H1 (cell line): Measurements from ENCODE around the gene ART4.

Experiments used
- ATF2 ChIP-seq: IDR thresholded peaks from 2 replicates; pipeline ENCODE4 v1.6.1; 2012; ENCODE audit warnings: low read length, inconsistent platforms
- BRCA1 ChIP-seq: IDR thresholded peaks from 2 replicates; pipeline ENCODE4 v1.6.1; 2012; ENCODE audit warnings: low read depth, low read length, improper control_type of control experiment
- CTCF ChIP-seq, 3 experiments: IDR thresholded peaks; 1 replicate in 2 of 3; 2 replicates in 1 of 3; pipeline versions ENCODE4 v1.5.1 to v1.6.1; 2011; ENCODE audit warnings: low read length in 3 of 3, mild to moderate bottlenecking in 3 of 3, inconsistent platforms in 2 of 3, low read depth in 1 of 3, moderate library complexity in 1 of 3; ENCODE audit not compliant: insufficient read depth in 1 of 3; ENCODE audit errors: control extremely low read depth in 1 of 3
- EZH2 ChIP-seq: fragments of 200-600 bp; sonication (generic); IDR thresholded peaks from 2 replicates; pipeline ENCODE4 v1.7.1; 2012; ENCODE audit warnings: low read depth, mild to moderate bottlenecking, moderate library complexity, low read length, inconsistent platforms; ENCODE audit not compliant: severe bottlenecking
- FOSL1 ChIP-seq: IDR thresholded peaks from 2 replicates; pipeline ENCODE4 v1.6.1; 2011; ENCODE audit warnings: mild to moderate bottlenecking, low read depth, low read length, moderate library complexity; ENCODE audit not compliant: insufficient read depth
- GTF2F1 ChIP-seq: IDR thresholded peaks from 2 replicates; pipeline ENCODE4 v1.6.1; 2012; ENCODE audit warnings: low read depth, low read length, improper control_type of control experiment, borderline replicate concordance
- JUND ChIP-seq: IDR thresholded peaks from 2 replicates; pipeline ENCODE4 v1.6.1; 2011; ENCODE audit warnings: mild to moderate bottlenecking, improper control_type of control experiment, low read length
- MAFK ChIP-seq: IDR thresholded peaks from 2 replicates; pipeline ENCODE4 v1.6.1; 2012; ENCODE audit warnings: low read depth, mild to moderate bottlenecking, improper control_type of control experiment, low read length
- POLR2A ChIP-seq, 2 experiments: IDR thresholded peaks; 1 replicate in 1 of 2; 2 replicates in 1 of 2; pipeline ENCODE4 v1.6.1; 2011; ENCODE audit warnings: low read depth in 2 of 2, low read length in 2 of 2, mild to moderate bottlenecking in 2 of 2; ENCODE audit errors: control extremely low read depth in 1 of 2
- POLR2AphosphoS5 ChIP-seq: IDR thresholded peaks from 2 replicates; pipeline ENCODE4 v1.6.1; 2011; ENCODE audit warnings: low read depth, low read length
- RAD21 ChIP-seq, 2 experiments: IDR thresholded peaks in 1 of 2; conservative IDR thresholded peaks in 1 of 2; 2 replicates each; pipeline ENCODE4 v1.6.1; 2011; ENCODE audit warnings: low read depth in 2 of 2, low read length in 2 of 2, improper control_type of control experiment in 1 of 2, inconsistent platforms in 1 of 2, mild to moderate bottlenecking in 1 of 2, moderate library complexity in 1 of 2
- SP4 ChIP-seq: IDR thresholded peaks from 2 replicates; pipeline ENCODE4 v1.6.1; 2012; ENCODE audit warnings: low read length, inconsistent platforms
- SRF ChIP-seq: IDR thresholded peaks from 2 replicates; pipeline ENCODE4 v1.6.1; 2011; ENCODE audit warnings: mild to moderate bottlenecking, low read depth, low read length, moderate library complexity
- SUZ12 ChIP-seq: fragments of 200-600 bp; sonication (generic); IDR thresholded peaks from 2 replicates; pipeline ENCODE4 v1.6.1; 2012; ENCODE audit warnings: mild to moderate bottlenecking, inconsistent platforms, low read length, moderate library complexity, mixed read lengths

GRCh38 chr12:14779834-14780233 is 63.5 kb downstream of the ART4 start:
- TF ChIP-seq CTCF (IDR thresholded peaks at IDR 0.05; ENCODE audit: control extremely low read depth in 1 of 3, insufficient read depth in 1 of 3, low read depth in 1 of 3, low read length in 3 of 3): no peak
- TF ChIP-seq BRCA1: no peak
- no peak for TF ChIP-seq JUND
- no peak for TF ChIP-seq FOSL1
- no peak for TF ChIP-seq GTF2F1
- TF ChIP-seq RAD21 (IDR thresholded peaks at IDR 0.05 in 1 of 2, conservative IDR thresholded peaks at IDR 0.05 in 1 of 2; ENCODE audit: low read depth in 2 of 2, low read length in 2 of 2): no peak
- TF ChIP-seq POLR2AphosphoS5: no peak
- TF ChIP-seq SRF: no peak
- TF ChIP-seq SUZ12: no peak
- TF ChIP-seq MAFK: no peak
- TF ChIP-seq EZH2: no peak
- TF ChIP-seq POLR2A (IDR thresholded peaks at IDR 0.05; ENCODE audit: control extremely low read depth in 1 of 2, low read depth in 2 of 2, low read length in 2 of 2): no peak
- no peak for TF ChIP-seq ATF2
- TF ChIP-seq SP4: no peak
